Stomach (tissue), 9 donors: ENCODE data around the gene HORMAD2. TPM values are rescaled to one million over a fixed set of nuclear protein-coding genes. Genes with fewer than 3 reads are reported as not detected.

Source experiments
- DNase-seq, 2 donors: peaks; one replicate each; pipeline versions ENCODE4 v3.0.0 to v3.0.0-alpha.2; 2013 to 2019
- H3K27ac ChIP-seq, 5 donors: fragments of 200-600 bp in 4 of 5; sonication (generic) in 4 of 5; one replicate each; pipeline ENCODE4 v1.5.1; 2013 to 2019; ENCODE audit warnings: mild to moderate bottlenecking in 1 of 5, moderate library complexity in 1 of 5
- H3K27me3 ChIP-seq, 3 donors: fragments of 200-600 bp; sonication (generic); one replicate each; pipeline ENCODE4 v1.5.1; 2017 to 2019; ENCODE audit warnings: mixed run types in 1 of 3
- H3K36me3 ChIP-seq, 4 donors: fragments of 200-600 bp; sonication (generic); 1 replicate in 3 of 4; 2 replicates in 1 of 4; pipeline ENCODE4 v1.5.1; 2016 to 2019
- H3K4me1 ChIP-seq, 4 donors: fragments of 200-600 bp; sonication (generic); one replicate each; pipeline ENCODE4 v1.5.1; 2016 to 2019
- H3K4me3 ChIP-seq, 4 donors: fragments of 200-600 bp; sonication (generic) in 3 of 4; one replicate each; pipeline ENCODE4 v1.5.1; 2016 to 2019; ENCODE audit warnings: mild to moderate bottlenecking in 1 of 4
- H3K9me3 ChIP-seq, 4 donors: fragments of 200-600 bp; sonication (generic); one replicate each; pipeline ENCODE4 v1.5.1; 2016 to 2019
- EP300 ChIP-seq: sonication (generic); formaldehyde crosslinking; IDR thresholded peaks from one replicate; pipeline ENCODE4 v1.6.1; 2017; ENCODE audit warnings: antibody characterized with exemption
- POLR2A ChIP-seq, 4 donors: fragments of 450-650 bp; IDR thresholded peaks; one replicate each; pipeline ENCODE4 v1.6.1; 2016; ENCODE audit warnings: antibody characterized with exemption in 4 of 4, control low read depth in 2 of 4, mild to moderate bottlenecking in 1 of 4, moderate library complexity in 1 of 4
- POLR2AphosphoS5 ChIP-seq, 3 donors: sonication (generic); formaldehyde crosslinking; IDR thresholded peaks; one replicate each; pipeline ENCODE4 v1.6.1; 2016; ENCODE audit warnings: antibody characterized with exemption in 3 of 3
- WGBS, 5 donors: extraction: QIAGEN DNeasy Blood & Tissue Kit in 3 of 5; methylation state at CpG; one replicate each; pipeline versions ENCODE4 v1.1.5 to v1.1.7; 2013 to 2018; 5-methylcytosine and 5-hydroxymethylcytosine counted together
- intact Hi-C: fragments of 100-400 bp; cut with DNase I; formaldehyde crosslinking; loops from one replicate; pipeline ENCODE4 v1.15.1; 2023; ENCODE audit warnings: low total_unique reads
- polyA plus RNA-seq, 3 donors: library from polyadenylated mRNA; stranded (reverse); fragments of 200-250 nt; gene quantifications; one replicate each; pipeline ENCODE4 v1.2.3, GENCODE V29; 2013
- total RNA-seq, 5 donors: library from RNA; depleted of rRNA; stranded (reverse); fragments of >200 nt; gene quantifications; one replicate each; pipeline versions ENCODE4 v1.1.0 to v1.2.3, GENCODE V29; 2014 to 2016
- TF ChIP-seq, protein P1 (sequence below), 7 experiments: fragments of 450-650 bp in 4 of 7; fragments of 200-600 bp in 3 of 7; sonication (generic) in 3 of 7; IDR thresholded peaks; one replicate each; pipeline ENCODE4 v1.5.1; 2016 to 2019; ENCODE audit warnings: antibody characterized with exemption in 7 of 7, control low read depth in 2 of 7, mild to moderate bottlenecking in 1 of 7
- donor health status: healthy with polysubstance abuse.
- donor health status: Bipolar disorder and iron deficiency.
- donor health status: healthy.

The HORMAD2 gene
- total and polyA plus RNA-seq, 8 donors: not detected

GRCh38 chr22:30104501-30105156, 24.4 kb downstream of the HORMAD2 start:
- WGBS, 5 donors: 77 to 85% (median 81%) methylated on average over 3 of the region's 3 CpGs
- DNase-seq: no peak
- Histone ChIP-seq H3K9me3 (no peaks in the 10 kb centered on the region), H3K4me3 (no peak overlapping the region), H3K4me1 (no peaks in the 10 kb centered on the region), H3K36me3 (no peaks in the 10 kb centered on the region), H3K27me3 (no peaks in the 10 kb centered on the region), H3K27ac (no peak overlapping the region)
- no peak for TF ChIP-seq EP300
- TF ChIP-seq, protein P1, sequence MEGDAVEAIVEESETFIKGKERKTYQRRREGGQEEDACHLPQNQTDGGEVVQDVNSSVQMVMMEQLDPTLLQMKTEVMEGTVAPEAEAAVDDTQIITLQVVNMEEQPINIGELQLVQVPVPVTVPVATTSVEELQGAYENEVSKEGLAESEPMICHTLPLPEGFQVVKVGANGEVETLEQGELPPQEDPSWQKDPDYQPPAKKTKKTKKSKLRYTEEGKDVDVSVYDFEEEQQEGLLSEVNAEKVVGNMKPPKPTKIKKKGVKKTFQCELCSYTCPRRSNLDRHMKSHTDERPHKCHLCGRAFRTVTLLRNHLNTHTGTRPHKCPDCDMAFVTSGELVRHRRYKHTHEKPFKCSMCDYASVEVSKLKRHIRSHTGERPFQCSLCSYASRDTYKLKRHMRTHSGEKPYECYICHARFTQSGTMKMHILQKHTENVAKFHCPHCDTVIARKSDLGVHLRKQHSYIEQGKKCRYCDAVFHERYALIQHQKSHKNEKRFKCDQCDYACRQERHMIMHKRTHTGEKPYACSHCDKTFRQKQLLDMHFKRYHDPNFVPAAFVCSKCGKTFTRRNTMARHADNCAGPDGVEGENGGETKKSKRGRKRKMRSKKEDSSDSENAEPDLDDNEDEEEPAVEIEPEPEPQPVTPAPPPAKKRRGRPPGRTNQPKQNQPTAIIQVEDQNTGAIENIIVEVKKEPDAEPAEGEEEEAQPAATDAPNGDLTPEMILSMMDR (IDR thresholded peaks at IDR 0.05): no peak
- no peak for TF ChIP-seq POLR2AphosphoS5 (IDR thresholded peaks at IDR 0.05)
- TF ChIP-seq POLR2A (IDR thresholded peaks at IDR 0.05): no peak
- intact Hi-C loops: loop anchor here (5.0 kb wide), 1 partner anchor 158 kb away; no protein-coding TSS in a partner anchor

- Histone ChIP-seq H3K27ac (no peak overlapping the region), H3K27me3 (no peaks in the 10 kb centered on the region), H3K36me3 (no peaks in the 10 kb centered on the region), H3K9me3 (no peaks in the 10 kb centered on the region), H3K4me1 (no peaks in the 10 kb centered on the region), H3K4me3 (no peak overlapping the region)
- intact Hi-C loops: loop anchor here (5.0 kb wide), 1 partner anchor 157 kb away; no protein-coding TSS in a partner anchor
- no peak for DNase-seq
- TF ChIP-seq, protein P1 (IDR thresholded peaks at IDR 0.05): no peak
- no peak for TF ChIP-seq POLR2A (IDR thresholded peaks at IDR 0.05)
- TF ChIP-seq POLR2AphosphoS5 (IDR thresholded peaks at IDR 0.05): no peak
- TF ChIP-seq EP300: no peak
Observed at GRCh38 chr22:30105483-30105882, 25.2 kb downstream of the HORMAD2 start.

- Histone ChIP-seq H3K36me3 (no peaks in the 10 kb centered on the region), H3K4me1 (no peaks in the 10 kb centered on the region), H3K27me3 (no peaks in the 10 kb centered on the region), H3K4me3 (no peak overlapping the region), H3K9me3 (no peaks in the 10 kb centered on the region), H3K27ac (no peak overlapping the region)
- TF ChIP-seq EP300: no peak
- TF ChIP-seq POLR2AphosphoS5 (IDR thresholded peaks at IDR 0.05): no peak
- no peak for TF ChIP-seq POLR2A (IDR thresholded peaks at IDR 0.05)
- TF ChIP-seq, protein P1 (IDR thresholded peaks at IDR 0.05): no peak
- intact Hi-C loops: loop anchor here (5.0 kb wide), 1 partner anchor 139 kb away; no protein-coding TSS in a partner anchor
- no peak for DNase-seq
- 70 to 87% (median 84%) methylated on average over 1 of the region's 1 CpG for WGBS, 5 donors
Observed at GRCh38 chr22:30113494-30113893, 33.2 kb downstream of the HORMAD2 start.

DNA sequence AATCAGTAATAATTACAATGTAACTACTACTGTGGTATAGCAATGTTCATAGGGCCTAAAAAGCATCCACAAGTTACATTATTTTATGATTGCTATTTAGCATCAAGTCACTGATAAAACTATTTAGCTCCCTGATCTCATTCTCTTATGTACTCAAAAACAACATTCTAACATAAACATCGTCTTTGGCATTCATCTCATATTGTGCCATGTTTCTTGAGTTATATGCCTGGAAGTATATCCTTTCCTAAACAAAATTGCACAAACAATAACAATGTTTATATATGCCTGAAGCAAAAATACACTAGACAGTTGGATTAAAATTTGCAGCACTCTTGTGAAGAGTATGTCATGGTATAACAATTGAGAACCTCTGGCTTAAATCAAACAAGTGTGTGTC, 34.1 kb downstream of the HORMAD2 start:
- Histone ChIP-seq H3K4me3 (no peak overlapping the region), H3K4me1 (no peaks in the 10 kb centered on the region), H3K36me3 (no peaks in the 10 kb centered on the region), H3K27ac (no peak overlapping the region), H3K9me3 (no peaks in the 10 kb centered on the region), H3K27me3 (no peaks in the 10 kb centered on the region)
- no peak for TF ChIP-seq POLR2AphosphoS5 (IDR thresholded peaks at IDR 0.05)
- no peak for TF ChIP-seq POLR2A (IDR thresholded peaks at IDR 0.05)
- TF ChIP-seq, protein P1 (IDR thresholded peaks at IDR 0.05): no peak
- no peak for TF ChIP-seq EP300
- WGBS, 5 donors: 64 to 73% (median 70%) methylated on average over 1 of the region's 1 CpG
- DNase-seq: no peak
- intact Hi-C loops: loop anchor here (5.0 kb wide), 1 partner anchor 138 kb away; no protein-coding TSS in a partner anchor
